ENCODE results near the gene SYNPO2L. TPM values are rescaled to one million over a fixed set of nuclear protein-coding genes. Genes with fewer than 3 reads are reported as not detected.
"Not testable (repeated sequence)": the region's sequence is repeated elsewhere in the genome, so short reads cannot be mapped to it uniquely, and the experiment has no call there.

Gene SYNPO2L
- total RNA-seq, 1 experiment from 2014 or later = not detected

- not testable (repeated sequence) for DNase-seq; H3K4me3 ChIP-seq (ENCODE audit: insufficient read depth, low read depth, low read length); H3K36me3 ChIP-seq (replicated peaks; ENCODE audit: control insufficient read depth, insufficient read depth, low read length); H3K27me3 ChIP-seq (ENCODE audit: control insufficient read depth, insufficient read depth, low read length)
Observed at GRCh38 chr10:73663621-73664020, 7.8 kb upstream of the SYNPO2L start.

- DNase-seq; H3K27me3 ChIP-seq (ENCODE audit: control insufficient read depth, insufficient read depth, low read length); H3K4me3 ChIP-seq (ENCODE audit: insufficient read depth, low read depth, low read length); H3K36me3 ChIP-seq (replicated peaks; ENCODE audit: control insufficient read depth, insufficient read depth, low read length): not testable (repeated sequence)
Observed at GRCh38 chr10:73662705-73663104, 6.9 kb upstream of the SYNPO2L start.

- Histone ChIP-seq H3K27me3 (ENCODE audit: control insufficient read depth, insufficient read depth, low read length) (no peaks in the 10 kb centered on the region), H3K4me3 (ENCODE audit: insufficient read depth, low read depth, low read length) (no peak overlapping the region), H3K36me3 (replicated peaks; ENCODE audit: control insufficient read depth, insufficient read depth, low read length) (no peaks in the 10 kb centered on the region)
- DNase-seq = no peak
Observed at GRCh38 chr10:73655257-73655989, 406 bp downstream of the SYNPO2L start.

- H3K27me3 ChIP-seq (ENCODE audit: control insufficient read depth, insufficient read depth, low read length) = no peaks in the 10 kb centered on the region
- DNase-seq = peak; percentile 65
- H3K4me3 ChIP-seq (ENCODE audit: insufficient read depth, low read depth, low read length) = no peak overlapping the region
Observed at GRCh38 chr10:73653701-73654100, 2.1 kb downstream of the SYNPO2L start.

GRCh38 chr10:73653195-73653594 is 2.6 kb downstream of the SYNPO2L start:
- H3K27me3 ChIP-seq (ENCODE audit: control insufficient read depth, insufficient read depth, low read length) = no peaks in the 10 kb centered on the region
- no peaks in the 10 kb centered on the region for H3K36me3 ChIP-seq (replicated peaks; ENCODE audit: control insufficient read depth, insufficient read depth, low read length)
- H3K4me3 ChIP-seq (ENCODE audit: insufficient read depth, low read depth, low read length) = no peak overlapping the region
- DNase-seq = peak; percentile 34

More at GRCh38 chr10:73653701-73654100, 2.1 kb downstream of the SYNPO2L start:
- H3K36me3 ChIP-seq (replicated peaks; ENCODE audit: control insufficient read depth, insufficient read depth, low read length) = no peaks in the 10 kb centered on the region

GRCh38 chr10:73650537-73651331 is 5.1 kb downstream of the SYNPO2L start:
- no peaks in the 10 kb centered on the region; the same call in 1 of the 2 replicates for H3K27me3 ChIP-seq (ENCODE audit: control insufficient read depth, insufficient read depth, low read length)
- no peaks in the 10 kb centered on the region for H3K36me3 ChIP-seq (replicated peaks; ENCODE audit: control insufficient read depth, insufficient read depth, low read length)
- H3K4me3 ChIP-seq (ENCODE audit: insufficient read depth, low read depth, low read length) = no peak overlapping the region
- DNase-seq = peak; percentile 12

GRCh38 chr10:73649876-73650536 is 5.8 kb downstream of the SYNPO2L start:
- peak; percentile 15 for DNase-seq
- Histone ChIP-seq H3K36me3 (replicated peaks; ENCODE audit: control insufficient read depth, insufficient read depth, low read length) (no peaks in the 10 kb centered on the region), H3K4me3 (ENCODE audit: insufficient read depth, low read depth, low read length) (no peak overlapping the region), H3K27me3 (ENCODE audit: control insufficient read depth, insufficient read depth, low read length) (no peaks in the 10 kb centered on the region; the same call in 1 of the 2 replicates)

GRCh38 chr10:73648975-73649829 is 6.6 kb downstream of the SYNPO2L start:
- no peaks in the 10 kb centered on the region; the same call in 1 of the 2 replicates for H3K27me3 ChIP-seq (ENCODE audit: control insufficient read depth, insufficient read depth, low read length)
- H3K4me3 ChIP-seq (ENCODE audit: insufficient read depth, low read depth, low read length) = no peak overlapping the region
- H3K36me3 ChIP-seq (replicated peaks; ENCODE audit: control insufficient read depth, insufficient read depth, low read length) = no peaks in the 10 kb centered on the region
- peak; percentile 49 for DNase-seq

GRCh38 chr10:73647875-73648651 is 7.8 kb downstream of the SYNPO2L start:
- H3K27me3 ChIP-seq (ENCODE audit: control insufficient read depth, insufficient read depth, low read length) = no peaks in the 10 kb centered on the region; the same call in 1 of the 2 replicates
- H3K4me3 ChIP-seq (ENCODE audit: insufficient read depth, low read depth, low read length) = peak overlapping the region; percentile 57
- no peaks in the 10 kb centered on the region for H3K36me3 ChIP-seq (replicated peaks; ENCODE audit: control insufficient read depth, insufficient read depth, low read length)
- DNase-seq = peak; percentile 79

- peak; percentile 99 for DNase-seq
- Histone ChIP-seq H3K27me3 (ENCODE audit: control insufficient read depth, insufficient read depth, low read length) (no peaks in the 10 kb centered on the region; the same call in 1 of the 2 replicates), H3K36me3 (replicated peaks; ENCODE audit: control insufficient read depth, insufficient read depth, low read length) (no peaks in the 10 kb centered on the region), H3K4me3 (ENCODE audit: insufficient read depth, low read depth, low read length) (peak overlapping the region; percentile 57)
Observed at GRCh38 chr10:73647211-73647874, 8.5 kb downstream of the SYNPO2L start.

- peak; percentile 71 for DNase-seq
- Histone ChIP-seq H3K27me3 (ENCODE audit: control insufficient read depth, insufficient read depth, low read length) (no peaks in the 10 kb centered on the region; the same call in 1 of the 2 replicates), H3K4me3 (ENCODE audit: insufficient read depth, low read depth, low read length) (peak overlapping the region; percentile 57; the same call in 1 of the 2 replicates), H3K36me3 (replicated peaks; ENCODE audit: control insufficient read depth, insufficient read depth, low read length) (no peaks in the 10 kb centered on the region)
Observed at GRCh38 chr10:73646598-73647041, 9.2 kb downstream of the SYNPO2L start.

GRCh38 chr10:73645251-73645650 is 10.6 kb downstream of the SYNPO2L start:
- Histone ChIP-seq H3K27me3 (ENCODE audit: control insufficient read depth, insufficient read depth, low read length) (no peaks in the 10 kb centered on the region; the same call in 1 of the 2 replicates), H3K36me3 (replicated peaks; ENCODE audit: control insufficient read depth, insufficient read depth, low read length) (no peaks in the 10 kb centered on the region), H3K4me3 (ENCODE audit: insufficient read depth, low read depth, low read length) (no peak overlapping the region)
- DNase-seq = no peak

- peak; percentile 8 for DNase-seq
- Histone ChIP-seq H3K27me3 (ENCODE audit: control insufficient read depth, insufficient read depth, low read length) (no peaks in the 10 kb centered on the region; the same call in 1 of the 2 replicates), H3K4me3 (ENCODE audit: insufficient read depth, low read depth, low read length) (no peak overlapping the region), H3K36me3 (replicated peaks; ENCODE audit: control insufficient read depth, insufficient read depth, low read length) (no peaks in the 10 kb centered on the region)
Observed at GRCh38 chr10:73644767-73645166, 11.1 kb downstream of the SYNPO2L start.
